NCI-H2029 treated with DMSO at 0.1 percent for 48 hours (cell line): ENCODE measurements around the gene FOXS1.
"Not testable (repeated sequence)": the region's sequence is repeated elsewhere in the genome, so short reads cannot be mapped to it uniquely, and the experiment has no call there.

Experiments used
- DNase-seq: peaks from one replicate; lab custom pipeline; 2025; lab: John Stamatoyannopoulos, UW

Gene FOXS1

GRCh38 chr20:31839782-31840487, 5.5 kb downstream of the FOXS1 start:
- no peak for DNase-seq

GRCh38 chr20:31838646-31839292, 6.6 kb downstream of the FOXS1 start:
- DNase-seq = no peak

- DNase-seq = no peak
These were observed 7.5 kb downstream of the FOXS1 start for GRCh38 chr20:31837896-31838397.

GRCh38 chr20:31836853-31837608, 8.4 kb downstream of the FOXS1 start:
- DNase-seq = no peak

- peak; percentile 56 for DNase-seq
These were observed 9.2 kb downstream of the FOXS1 start for GRCh38 chr20:31835977-31836852.

- no peak for DNase-seq
These were observed 9.8 kb downstream of the FOXS1 start for GRCh38 chr20:31835554-31835953.

- DNase-seq = no peak
These were observed 11.4 kb downstream of the FOXS1 start for GRCh38 chr20:31833931-31834521.

GRCh38 chr20:31833130-31833930, 12.1 kb downstream of the FOXS1 start:
- no peak for DNase-seq

- no peak for DNase-seq
These were observed 13.6 kb downstream of the FOXS1 start for GRCh38 chr20:31831771-31832306.

- DNase-seq = no peak
These were observed 14.2 kb downstream of the FOXS1 start for GRCh38 chr20:31831211-31831610.

- no peak for DNase-seq
These were observed 14.9 kb downstream of the FOXS1 start for GRCh38 chr20:31830406-31830981.

GRCh38 chr20:31829731-31830130, 15.7 kb downstream of the FOXS1 start:
- no peak for DNase-seq

- not testable (repeated sequence) for DNase-seq
These were observed 17.4 kb downstream of the FOXS1 start for GRCh38 chr20:31828016-31828415.

GRCh38 chr20:31827059-31827458, 18.3 kb downstream of the FOXS1 start:
- no peak for DNase-seq

- no peak for DNase-seq
These were observed 19.3 kb downstream of the FOXS1 start for GRCh38 chr20:31826074-31826473.

GRCh38 chr20:31824554-31825313, 20.7 kb downstream of the FOXS1 start:
- DNase-seq = peak; percentile 23

- DNase-seq = no peak
These were observed 21.3 kb downstream of the FOXS1 start for GRCh38 chr20:31824125-31824485.

- no peak for DNase-seq
These were observed 21.9 kb downstream of the FOXS1 start for GRCh38 chr20:31823360-31824124.
